ENCODE results near the gene SLC51B.
"Not testable (repeated sequence)": the region's sequence is repeated elsewhere in the genome, so short reads cannot be mapped to it uniquely, and the experiment has no call there.

The SLC51B gene

DNA sequence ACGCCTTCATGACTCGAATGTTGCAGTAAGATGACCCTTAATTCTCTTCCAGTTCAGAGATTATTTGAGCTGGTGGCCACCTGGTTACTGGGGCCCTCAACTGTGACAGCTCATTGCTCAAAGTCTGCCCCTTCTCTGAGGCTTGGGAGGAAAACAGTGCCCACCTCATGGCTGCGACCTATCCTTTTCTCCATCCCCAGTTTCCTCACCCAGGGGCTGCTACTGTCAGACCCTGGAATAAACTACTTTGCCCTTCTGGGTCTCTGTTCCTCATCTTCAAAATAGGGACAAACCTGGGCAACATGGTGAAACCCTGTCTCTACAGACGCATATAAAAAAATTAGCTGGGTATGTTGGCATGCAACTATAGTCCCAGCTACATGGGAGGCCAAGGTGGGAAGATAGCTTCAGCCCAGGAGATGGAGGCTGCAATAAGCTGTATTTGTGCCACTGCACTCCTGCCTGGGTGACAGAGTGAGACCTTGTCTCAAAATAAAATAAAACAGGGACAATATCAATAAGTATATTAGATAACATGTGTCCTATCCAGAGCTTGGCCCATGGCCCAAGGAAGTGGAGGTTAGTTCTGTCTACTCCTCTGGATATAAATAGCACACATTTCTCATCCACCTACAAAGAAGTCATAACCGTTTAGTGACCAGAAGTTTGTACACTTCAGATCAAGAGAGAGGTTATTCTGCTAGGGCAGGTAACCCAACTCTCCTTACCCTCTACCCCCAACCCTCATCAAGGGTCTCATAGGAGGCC lies 24.8 kb downstream of the SLC51B start:
- no peak for DNase-seq (ENCODE audit: insufficient read length, low spot score)
- no peak for FAIRE-seq
- TF ChIP-seq POU2F2 (IDR thresholded peaks at IDR 0.05; ENCODE audit: low read depth, low read length) (no peak), PAX5 (IDR thresholded peaks at IDR 0.05; ENCODE audit: insufficient read depth, low read length, severe bottlenecking) (no peak), SPI1 (IDR thresholded peaks at IDR 0.05; ENCODE audit: low read depth, low read length) (no peak)

DNA sequence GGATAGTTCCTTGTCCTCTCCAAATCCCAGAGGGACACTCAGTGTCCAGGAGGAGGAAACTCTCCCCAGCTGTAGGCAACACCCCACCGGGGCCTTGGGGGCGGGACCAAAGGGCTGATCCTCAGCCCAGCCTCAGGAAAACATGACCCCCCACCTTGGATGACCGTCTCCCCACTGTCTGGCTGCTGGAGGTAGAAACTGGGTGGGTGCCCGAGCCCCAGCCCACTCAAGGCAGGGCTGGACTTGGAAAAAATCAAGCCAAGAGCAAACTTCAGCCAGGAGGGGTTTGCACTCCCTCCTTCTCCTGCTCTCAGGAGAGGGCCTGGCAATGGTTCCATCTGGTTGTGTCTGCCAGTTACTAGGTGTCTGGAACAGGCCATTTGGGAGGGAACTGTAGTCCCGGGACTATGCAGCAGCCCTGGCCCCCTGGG lies 26.2 kb downstream of the SLC51B start:
- FAIRE-seq: no peak

GRCh38 chr15:65072027-65072426 lies 26.8 kb downstream of the SLC51B start:
- TF ChIP-seq PAX5 (IDR thresholded peaks at IDR 0.05; ENCODE audit: insufficient read depth, low read length, severe bottlenecking) (no peak), POU2F2 (IDR thresholded peaks at IDR 0.05; ENCODE audit: low read depth, low read length) (no peak), POLR2A (IDR thresholded peaks at IDR 0.05; ENCODE audit: low read depth, low read length) (no peak), TAF1 (IDR thresholded peaks at IDR 0.05; ENCODE audit: low read depth, low read length) (no peak), POLR2AphosphoS5 (IDR thresholded peaks at IDR 0.05; ENCODE audit: low read depth, low read length) (no peak), SPI1 (IDR thresholded peaks at IDR 0.05; ENCODE audit: low read depth, low read length) (no peak)
- FAIRE-seq: no peak
- DNase-seq (ENCODE audit: insufficient read length, low spot score): no peak

More for the DNA sequence above, 26.2 kb downstream of the SLC51B start:
- TF ChIP-seq TAF1 (IDR thresholded peaks at IDR 0.05; ENCODE audit: low read depth, low read length): no peak
- TF ChIP-seq POLR2AphosphoS5 (IDR thresholded peaks at IDR 0.05; ENCODE audit: low read depth, low read length): no peak
- TF ChIP-seq POLR2A (IDR thresholded peaks at IDR 0.05; ENCODE audit: low read depth, low read length): no peak
- TF ChIP-seq PAX5 (IDR thresholded peaks at IDR 0.05; ENCODE audit: insufficient read depth, low read length, severe bottlenecking): no peak
- no peak for TF ChIP-seq POU2F2 (IDR thresholded peaks at IDR 0.05; ENCODE audit: low read depth, low read length)
- no peak for TF ChIP-seq SPI1 (IDR thresholded peaks at IDR 0.05; ENCODE audit: low read depth, low read length)
- no peak for DNase-seq (ENCODE audit: insufficient read length, low spot score)

DNA sequence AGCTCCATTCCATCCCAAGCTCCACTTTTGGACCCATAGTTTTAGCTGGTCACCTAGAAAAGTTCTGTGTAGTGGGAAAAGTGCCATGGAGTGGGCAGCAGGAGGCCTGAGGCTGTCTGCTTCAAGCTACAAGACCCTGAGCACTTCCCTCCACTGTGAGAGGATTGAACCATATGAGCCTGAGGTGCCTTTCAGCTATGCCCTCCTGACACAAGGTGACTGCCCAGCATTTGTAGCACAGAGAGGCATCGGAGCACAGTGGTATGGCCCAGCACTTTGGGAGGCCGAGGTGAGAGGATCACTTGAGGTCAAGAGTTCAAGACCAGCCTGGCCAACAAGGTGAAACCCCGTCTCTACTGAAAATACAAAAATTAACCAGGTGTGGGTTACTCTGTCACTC lies 27.4 kb downstream of the SLC51B start:
- TF ChIP-seq SPI1 (IDR thresholded peaks at IDR 0.05; ENCODE audit: low read depth, low read length) (no peak), POU2F2 (IDR thresholded peaks at IDR 0.05; ENCODE audit: low read depth, low read length) (no peak), TAF1 (IDR thresholded peaks at IDR 0.05; ENCODE audit: low read depth, low read length) (no peak)
- no peak for FAIRE-seq
- no peak for DNase-seq (ENCODE audit: insufficient read length, low spot score)

DNA sequence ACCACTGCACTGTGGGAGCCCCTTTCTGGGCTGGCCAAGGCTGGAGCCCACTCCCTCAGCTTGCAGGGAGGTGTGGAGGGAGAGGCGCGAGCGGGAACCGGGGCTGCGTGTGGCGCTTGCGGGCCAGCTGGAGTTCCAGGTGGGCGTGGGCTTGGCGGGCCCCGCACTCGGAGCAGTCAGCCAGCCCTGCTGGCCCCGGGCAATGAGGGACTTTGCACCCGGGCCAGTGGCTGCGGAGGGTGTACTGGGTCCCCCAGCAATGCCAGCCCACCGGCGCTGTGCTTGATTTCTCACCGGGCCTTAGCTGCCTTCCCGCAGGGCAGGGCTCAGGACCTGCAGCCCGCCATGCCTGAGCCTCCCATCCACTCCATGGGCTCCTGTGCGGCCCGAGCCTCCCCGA lies 29.8 kb downstream of the SLC51B start:
- not testable (repeated sequence) for FAIRE-seq; DNase-seq (ENCODE audit: insufficient read length, low spot score)

DNA sequence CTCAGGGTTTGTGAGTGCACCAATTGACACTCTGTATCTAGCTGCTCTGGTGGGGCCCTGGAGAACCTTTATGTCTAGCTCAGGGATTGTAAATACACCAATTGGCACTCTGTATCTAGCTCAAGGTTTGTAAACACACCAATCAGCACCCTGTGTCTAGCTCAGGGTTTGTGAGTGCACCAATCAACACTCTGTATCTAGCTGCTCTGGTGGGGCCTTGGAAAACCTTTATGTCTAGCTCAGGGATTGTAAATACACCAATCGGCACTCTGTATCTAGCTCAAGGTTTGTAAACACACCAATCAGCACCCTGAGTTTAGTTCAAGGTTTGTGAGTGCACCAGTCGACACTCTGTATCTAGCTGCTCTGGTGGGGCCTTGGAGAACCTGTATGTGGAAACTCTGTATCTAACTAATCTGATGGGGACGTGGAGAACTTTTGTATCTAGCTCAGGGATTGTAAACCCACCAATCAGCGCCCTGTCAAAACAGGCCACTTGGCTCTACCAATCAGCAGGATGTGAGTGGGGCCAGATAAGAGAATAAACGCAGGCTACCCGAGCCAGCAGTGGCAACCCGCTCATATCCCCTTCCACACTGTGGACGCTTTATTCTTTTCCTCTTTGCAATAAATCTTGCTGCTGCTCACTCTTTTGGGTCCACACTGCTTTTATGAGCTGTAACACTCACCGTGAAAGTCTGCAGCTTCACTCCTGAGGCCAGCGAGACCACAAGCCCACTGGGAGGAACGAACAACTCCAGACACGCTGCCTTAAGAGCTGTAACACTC lies 30.6 kb downstream of the SLC51B start:
- not testable (repeated sequence) for DNase-seq (ENCODE audit: insufficient read length, low spot score); FAIRE-seq

GRCh38 chr15:65076486-65077290 lies 31.5 kb downstream of the SLC51B start, which contains the start of gene KBTBD13:
Gene KBTBD13 (plus strand): TSS chr15:65076746. CDS start chr15:65076816, 70 bp downstream.
- no peak for FAIRE-seq
- TF ChIP-seq SPI1 (IDR thresholded peaks at IDR 0.05; ENCODE audit: low read depth, low read length) (no peak), POU2F2 (IDR thresholded peaks at IDR 0.05; ENCODE audit: low read depth, low read length) (no peak), PAX5 (IDR thresholded peaks at IDR 0.05; ENCODE audit: insufficient read depth, low read length, severe bottlenecking) (no peak), POLR2AphosphoS5 (IDR thresholded peaks at IDR 0.05; ENCODE audit: low read depth, low read length) (no peak), POLR2A (IDR thresholded peaks at IDR 0.05; ENCODE audit: low read depth, low read length) (no peak), TAF1 (IDR thresholded peaks at IDR 0.05; ENCODE audit: low read depth, low read length) (no peak)
- DNase-seq (ENCODE audit: insufficient read length, low spot score): no peak

DNA sequence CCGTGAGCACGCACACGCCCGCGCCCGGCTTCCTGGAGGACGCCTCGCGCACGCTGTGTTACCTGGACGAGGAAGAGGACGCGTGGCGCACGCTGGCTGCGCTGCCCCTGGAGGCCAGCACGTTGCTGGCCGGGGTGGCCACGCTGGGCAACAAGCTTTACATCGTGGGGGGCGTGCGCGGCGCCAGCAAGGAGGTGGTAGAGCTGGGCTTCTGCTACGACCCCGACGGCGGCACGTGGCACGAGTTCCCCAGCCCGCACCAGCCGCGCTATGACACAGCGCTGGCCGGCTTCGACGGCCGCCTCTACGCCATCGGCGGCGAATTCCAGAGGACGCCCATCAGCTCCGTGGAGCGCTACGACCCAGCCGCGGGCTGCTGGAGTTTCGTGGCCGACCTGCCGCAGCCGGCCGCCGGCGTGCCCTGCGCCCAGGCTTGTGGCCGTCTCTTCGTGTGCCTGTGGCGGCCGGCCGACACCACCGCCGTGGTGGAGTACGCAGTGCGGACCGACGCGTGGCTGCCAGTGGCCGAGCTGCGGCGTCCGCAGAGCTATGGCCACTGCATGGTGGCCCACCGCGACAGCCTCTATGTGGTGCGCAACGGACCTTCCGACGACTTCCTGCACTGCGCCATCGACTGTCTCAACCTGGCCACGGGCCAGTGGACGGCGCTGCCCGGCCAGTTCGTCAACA lies 32.2 kb downstream of the SLC51B start:
- FAIRE-seq (no peak), DNase-seq (ENCODE audit: insufficient read length, low spot score) (no peak)
- no peak for TF ChIP-seq PAX5 (IDR thresholded peaks at IDR 0.05; ENCODE audit: insufficient read depth, low read length, severe bottlenecking)

DNA sequence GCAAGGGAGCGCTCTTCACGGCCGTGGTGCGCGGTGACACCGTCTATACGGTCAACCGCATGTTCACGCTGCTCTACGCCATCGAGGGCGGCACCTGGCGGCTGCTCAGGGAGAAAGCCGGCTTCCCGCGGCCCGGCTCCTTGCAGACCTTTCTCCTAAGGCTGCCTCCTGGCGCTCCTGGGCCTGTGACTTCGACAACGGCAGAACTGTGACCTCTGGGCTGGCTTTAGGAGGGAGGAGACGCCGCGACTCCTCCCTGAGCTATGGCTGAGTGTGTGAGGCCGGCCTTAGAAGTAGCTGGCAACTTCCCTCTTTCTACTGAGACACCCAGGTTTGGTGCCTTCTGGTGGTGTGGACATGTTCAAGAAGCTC lies 32.8 kb downstream of the SLC51B start:
- TF ChIP-seq POLR2A (IDR thresholded peaks at IDR 0.05; ENCODE audit: low read depth, low read length): no peak
- TF ChIP-seq TAF1 (IDR thresholded peaks at IDR 0.05; ENCODE audit: low read depth, low read length): no peak
- no peak for FAIRE-seq
- peak; percentile 42 for DNase-seq (ENCODE audit: insufficient read length, low spot score)

DNA sequence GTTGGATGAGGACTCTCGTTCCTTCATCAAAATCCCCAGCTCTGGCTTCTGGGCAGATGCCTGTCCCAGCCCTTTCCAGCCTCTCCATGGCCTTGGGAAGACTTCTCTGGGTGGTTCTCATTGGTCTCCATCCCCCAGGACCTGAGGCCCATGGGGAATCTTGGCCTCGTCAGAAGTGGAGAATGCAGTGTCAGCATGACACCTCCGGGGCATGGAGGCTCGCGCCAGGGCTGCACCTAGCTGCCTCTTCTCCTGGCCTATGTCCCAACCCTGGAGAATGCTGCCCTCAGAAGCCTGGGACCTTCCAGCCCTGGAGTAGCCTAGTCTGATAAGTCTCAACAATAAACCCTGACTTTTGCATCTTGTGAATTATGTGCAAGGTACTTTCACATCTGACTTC lies 34.4 kb downstream of the SLC51B start:
- FAIRE-seq (no peak), DNase-seq (ENCODE audit: insufficient read length, low spot score) (no peak)
- TF ChIP-seq SPI1 (IDR thresholded peaks at IDR 0.05; ENCODE audit: low read depth, low read length) (no peak), TAF1 (IDR thresholded peaks at IDR 0.05; ENCODE audit: low read depth, low read length) (no peak), POLR2AphosphoS5 (IDR thresholded peaks at IDR 0.05; ENCODE audit: low read depth, low read length) (no peak), PAX5 (IDR thresholded peaks at IDR 0.05; ENCODE audit: insufficient read depth, low read length, severe bottlenecking) (no peak), POU2F2 (IDR thresholded peaks at IDR 0.05; ENCODE audit: low read depth, low read length) (no peak), POLR2A (IDR thresholded peaks at IDR 0.05; ENCODE audit: low read depth, low read length) (no peak)

Measured in GM12891 (cell line).